ENCODE results near the gene MYLK.

MYLK gene

DNA sequence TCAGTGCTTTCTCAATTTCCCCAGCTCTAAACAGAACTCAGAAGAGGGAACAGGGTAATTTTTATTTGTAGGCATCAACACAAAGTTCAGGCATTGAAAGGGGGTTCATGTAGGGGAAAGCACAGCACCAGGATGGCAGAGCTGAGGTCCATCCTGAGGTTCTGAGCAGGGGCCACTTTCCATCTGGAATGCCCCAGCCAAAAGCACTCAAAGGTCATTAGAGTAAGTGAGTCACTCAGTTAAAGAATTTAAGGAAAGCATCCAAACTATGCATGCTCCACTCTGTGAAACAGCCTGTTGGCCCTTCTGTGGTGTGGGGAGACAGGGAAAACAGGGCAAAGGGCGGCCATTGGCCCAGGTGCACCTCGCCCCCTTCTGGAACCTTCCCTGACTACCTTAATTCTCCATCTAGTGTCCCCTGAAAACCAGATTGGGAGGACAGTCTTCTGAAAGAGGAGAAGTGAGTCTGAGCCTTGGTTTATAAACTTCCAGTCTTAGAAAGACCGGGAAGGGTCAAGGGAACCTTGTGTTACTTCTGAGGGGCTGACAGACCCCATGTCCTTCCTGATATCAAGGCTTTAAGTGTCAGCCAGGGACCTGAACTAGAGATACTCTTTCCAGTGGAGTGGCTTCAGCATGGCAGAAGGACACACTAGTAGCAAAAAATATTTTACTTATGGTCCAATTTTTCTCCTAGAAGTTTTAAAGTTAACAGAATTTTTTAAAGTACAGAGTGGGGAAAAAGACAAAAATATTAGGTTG, 133.3 kb downstream of the MYLK start:
- TF ChIP-seq, protein P1, sequence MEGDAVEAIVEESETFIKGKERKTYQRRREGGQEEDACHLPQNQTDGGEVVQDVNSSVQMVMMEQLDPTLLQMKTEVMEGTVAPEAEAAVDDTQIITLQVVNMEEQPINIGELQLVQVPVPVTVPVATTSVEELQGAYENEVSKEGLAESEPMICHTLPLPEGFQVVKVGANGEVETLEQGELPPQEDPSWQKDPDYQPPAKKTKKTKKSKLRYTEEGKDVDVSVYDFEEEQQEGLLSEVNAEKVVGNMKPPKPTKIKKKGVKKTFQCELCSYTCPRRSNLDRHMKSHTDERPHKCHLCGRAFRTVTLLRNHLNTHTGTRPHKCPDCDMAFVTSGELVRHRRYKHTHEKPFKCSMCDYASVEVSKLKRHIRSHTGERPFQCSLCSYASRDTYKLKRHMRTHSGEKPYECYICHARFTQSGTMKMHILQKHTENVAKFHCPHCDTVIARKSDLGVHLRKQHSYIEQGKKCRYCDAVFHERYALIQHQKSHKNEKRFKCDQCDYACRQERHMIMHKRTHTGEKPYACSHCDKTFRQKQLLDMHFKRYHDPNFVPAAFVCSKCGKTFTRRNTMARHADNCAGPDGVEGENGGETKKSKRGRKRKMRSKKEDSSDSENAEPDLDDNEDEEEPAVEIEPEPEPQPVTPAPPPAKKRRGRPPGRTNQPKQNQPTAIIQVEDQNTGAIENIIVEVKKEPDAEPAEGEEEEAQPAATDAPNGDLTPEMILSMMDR (IDR thresholded peaks at IDR 0.05; ENCODE audit: low read depth, low read length) = no peak
- peak; percentile 83 to 87 for DNase-seq (ENCODE audit: low read depth in 2 of 2)
- H3K4me3 ChIP-seq (replicated peaks in 1 of 2; ENCODE audit: low read depth in 2 of 2, low read length in 2 of 2) = no peak overlapping the region

DNA sequence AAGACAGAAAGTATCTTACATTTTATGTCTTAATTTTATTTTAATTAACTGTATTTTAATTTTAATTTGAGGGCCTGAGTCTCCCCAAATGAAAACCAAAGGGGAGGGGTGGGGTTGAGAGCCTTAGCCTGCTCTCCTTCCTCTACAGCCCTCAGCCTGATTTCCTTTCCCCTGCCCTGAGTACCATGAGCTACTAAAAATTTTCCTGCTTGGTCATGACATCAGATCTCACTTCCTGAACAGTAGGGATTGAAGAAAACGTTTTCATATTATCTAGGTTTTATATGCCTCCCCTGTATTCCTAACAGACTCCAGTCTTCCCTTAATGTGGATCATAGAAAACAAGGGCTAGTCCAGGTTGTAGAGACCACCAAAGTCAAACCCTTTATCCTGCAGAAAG, 133.9 kb downstream of the MYLK start:
- TF ChIP-seq, protein P1 (IDR thresholded peaks at IDR 0.05; ENCODE audit: low read depth, low read length) = no peak
- DNase-seq (ENCODE audit: low read depth in 2 of 2) = peak; percentile 15
- H3K4me3 ChIP-seq (replicated peaks in 1 of 2; ENCODE audit: low read depth in 2 of 2, low read length in 2 of 2) = no peak overlapping the region

GRCh38 chr3:123749711-123750110, 134.4 kb downstream of the MYLK start:
- DNase-seq (ENCODE audit: low read depth in 2 of 2) = peak; percentile 90 to 95
- TF ChIP-seq, protein P1 (IDR thresholded peaks at IDR 0.05; ENCODE audit: low read depth, low read length) = no peak
- no peak overlapping the region for H3K4me3 ChIP-seq (replicated peaks in 1 of 2; ENCODE audit: low read depth in 2 of 2, low read length in 2 of 2)

DNA sequence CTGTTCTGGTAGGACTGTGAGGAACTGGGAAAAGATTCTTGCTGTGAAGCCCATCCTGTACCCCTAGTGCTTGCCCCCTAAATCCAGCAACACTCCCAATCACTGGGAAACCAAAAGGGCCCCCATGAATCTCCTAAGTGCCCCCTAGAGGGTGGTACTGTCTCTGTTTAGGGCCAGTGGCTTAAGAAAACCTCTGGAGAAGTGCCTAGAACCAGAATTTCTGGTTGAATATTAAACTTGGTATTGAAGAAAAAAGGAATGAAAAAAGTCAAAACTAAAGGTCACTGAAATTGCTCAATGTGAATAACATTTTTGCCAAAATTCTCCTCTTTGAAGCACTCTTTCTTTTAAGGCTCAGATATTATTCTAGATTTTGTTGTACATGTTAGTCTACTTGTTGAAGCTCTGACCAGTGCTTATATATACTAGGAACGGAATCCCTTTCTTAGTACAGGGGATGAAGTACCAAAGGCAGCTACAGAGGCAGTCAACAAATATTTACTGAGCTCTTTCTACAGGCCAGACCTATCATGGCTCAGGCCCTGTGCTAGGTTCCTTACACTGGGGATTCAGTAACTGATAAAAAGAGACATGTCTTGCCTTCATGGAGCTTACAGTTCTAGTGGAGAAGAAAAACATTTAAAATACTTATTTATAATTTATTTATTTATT, 138.8 kb downstream of the MYLK start:
- TF ChIP-seq, protein P1 (IDR thresholded peaks at IDR 0.05; ENCODE audit: low read depth, low read length) = peak; percentile 49
- peak; percentile 48 to 70 for DNase-seq (ENCODE audit: low read depth in 2 of 2)
- H3K4me3 ChIP-seq (replicated peaks in 1 of 2; ENCODE audit: low read depth in 2 of 2, low read length in 2 of 2) = no peak overlapping the region

DNA sequence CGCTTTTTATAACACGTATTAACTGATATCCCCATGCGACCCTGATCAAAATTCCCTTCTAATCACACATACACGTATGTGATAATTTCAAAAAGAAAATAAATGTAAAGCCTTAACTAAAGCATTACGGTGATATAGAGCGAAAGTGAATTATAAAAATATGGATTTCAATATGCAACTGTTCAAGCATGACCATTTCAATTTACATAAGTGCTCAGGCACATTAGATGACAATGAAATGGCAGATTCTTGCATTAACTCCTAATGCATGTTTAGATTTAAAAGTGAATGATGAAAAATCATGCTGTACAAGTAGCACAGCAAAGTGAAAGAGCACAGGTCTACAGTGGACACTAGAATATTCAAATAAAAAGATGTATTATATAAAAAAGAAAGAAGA, 140.1 kb downstream of the MYLK start:
- DNase-seq (ENCODE audit: low read depth in 2 of 2) = no peak
- H3K4me3 ChIP-seq (replicated peaks in 1 of 2; ENCODE audit: low read depth in 2 of 2, low read length in 2 of 2) = no peak overlapping the region
- TF ChIP-seq, protein P1 (IDR thresholded peaks at IDR 0.05; ENCODE audit: low read depth, low read length) = no peak

DNA sequence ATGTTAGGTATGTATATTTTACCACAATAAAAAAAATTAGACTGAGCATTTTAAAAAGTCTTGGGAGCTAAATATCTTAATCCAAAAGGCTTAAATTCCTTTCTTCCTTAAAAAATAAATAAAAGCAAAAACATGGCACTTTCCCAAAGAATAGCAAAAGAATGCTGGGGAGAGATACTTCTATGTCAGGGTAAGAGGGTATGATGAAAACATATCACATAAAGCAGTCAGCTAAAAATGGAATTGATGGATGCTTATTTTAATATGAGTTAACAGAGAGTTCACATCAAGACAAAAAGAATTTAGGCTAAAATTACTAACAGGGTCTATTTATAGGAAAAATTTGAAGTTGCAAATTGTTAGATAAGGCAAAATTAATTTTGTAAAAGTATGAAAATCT, 141.0 kb downstream of the MYLK start:
- H3K4me3 ChIP-seq (replicated peaks in 1 of 2; ENCODE audit: low read depth in 2 of 2, low read length in 2 of 2) = no peak overlapping the region
- DNase-seq (ENCODE audit: low read depth in 2 of 2) = no peak
- TF ChIP-seq, protein P1 (IDR thresholded peaks at IDR 0.05; ENCODE audit: low read depth, low read length) = no peak

All from cardiac fibroblast (primary cell).